Stomach (tissue), 9 donors: Measurements from ENCODE around the gene TMCO4. TPM values are rescaled to one million over a fixed set of nuclear protein-coding genes. Genes with fewer than 3 reads are reported as not detected.

Experiments
- DNase-seq, 2 donors: peaks; one replicate each; pipeline versions ENCODE4 v3.0.0 to v3.0.0-alpha.2; 2013 to 2019
- H3K27ac ChIP-seq, 5 donors: fragments of 200-600 bp in 4 of 5; sonication (generic) in 4 of 5; one replicate each; pipeline ENCODE4 v1.5.1; 2013 to 2019; ENCODE audit warnings: mild to moderate bottlenecking in 1 of 5, moderate library complexity in 1 of 5
- H3K27me3 ChIP-seq, 3 donors: fragments of 200-600 bp; sonication (generic); one replicate each; pipeline ENCODE4 v1.5.1; 2017 to 2019; ENCODE audit warnings: mixed run types in 1 of 3
- H3K36me3 ChIP-seq, 4 donors: fragments of 200-600 bp; sonication (generic); 1 replicate in 3 of 4; 2 replicates in 1 of 4; pipeline ENCODE4 v1.5.1; 2016 to 2019
- H3K4me1 ChIP-seq, 4 donors: fragments of 200-600 bp; sonication (generic); one replicate each; pipeline ENCODE4 v1.5.1; 2016 to 2019
- H3K4me3 ChIP-seq, 4 donors: fragments of 200-600 bp; sonication (generic) in 3 of 4; one replicate each; pipeline ENCODE4 v1.5.1; 2016 to 2019; ENCODE audit warnings: mild to moderate bottlenecking in 1 of 4
- H3K9me3 ChIP-seq, 4 donors: fragments of 200-600 bp; sonication (generic); one replicate each; pipeline ENCODE4 v1.5.1; 2016 to 2019
- CTCF ChIP-seq, 7 experiments: fragments of 450-650 bp in 4 of 7; fragments of 200-600 bp in 3 of 7; sonication (generic) in 3 of 7; IDR thresholded peaks; one replicate each; pipeline ENCODE4 v1.5.1; 2016 to 2019; ENCODE audit warnings: antibody characterized with exemption in 7 of 7, control low read depth in 2 of 7, mild to moderate bottlenecking in 1 of 7
- EP300 ChIP-seq: sonication (generic); formaldehyde crosslinking; IDR thresholded peaks from one replicate; pipeline ENCODE4 v1.6.1; 2017; ENCODE audit warnings: antibody characterized with exemption
- POLR2A ChIP-seq, 4 donors: fragments of 450-650 bp; IDR thresholded peaks; one replicate each; pipeline ENCODE4 v1.6.1; 2016; ENCODE audit warnings: antibody characterized with exemption in 4 of 4, control low read depth in 2 of 4, mild to moderate bottlenecking in 1 of 4, moderate library complexity in 1 of 4
- POLR2AphosphoS5 ChIP-seq, 3 donors: sonication (generic); formaldehyde crosslinking; IDR thresholded peaks; one replicate each; pipeline ENCODE4 v1.6.1; 2016; ENCODE audit warnings: antibody characterized with exemption in 3 of 3
- WGBS, 5 donors: extraction: QIAGEN DNeasy Blood & Tissue Kit in 3 of 5; methylation state at CpG; one replicate each; pipeline versions ENCODE4 v1.1.5 to v1.1.7; 2013 to 2018; 5-methylcytosine and 5-hydroxymethylcytosine counted together
- intact Hi-C: fragments of 100-400 bp; cut with DNase I; formaldehyde crosslinking; loops from one replicate; pipeline ENCODE4 v1.15.1; 2023; ENCODE audit warnings: low total_unique reads
- polyA plus RNA-seq, 3 donors: library from polyadenylated mRNA; stranded (reverse); fragments of 200-250 nt; gene quantifications; one replicate each; pipeline ENCODE4 v1.2.3, GENCODE V29; 2013
- total RNA-seq, 5 donors: library from RNA; depleted of rRNA; stranded (reverse); fragments of >200 nt; gene quantifications; one replicate each; pipeline versions ENCODE4 v1.1.0 to v1.2.3, GENCODE V29; 2014 to 2016
- donor health status: healthy with polysubstance abuse.
- donor health status: Bipolar disorder and iron deficiency.
- donor health status: healthy.

Gene TMCO4
- total and polyA plus RNA-seq, 8 donors: 5.3 to 326 (median 24.2) TPM

- no peaks in the 10 kb centered on the region for H3K9me3 ChIP-seq
- H3K36me3 ChIP-seq: peaks cover 3 to 54% (median 39%) of the 10 kb centered on the region in 4 donors
- H3K27ac ChIP-seq: no peak overlapping the region
- H3K27me3 ChIP-seq: no peaks in the 10 kb centered on the region
- H3K4me1 ChIP-seq: peaks cover 2 to 7% (median 6%) of the 10 kb centered on the region in 4 donors
- no peak for DNase-seq
- no peak overlapping the region for H3K4me3 ChIP-seq
- TF ChIP-seq POLR2A (IDR thresholded peaks at IDR 0.05) (no peak), CTCF (IDR thresholded peaks at IDR 0.05) (no peak), EP300 (no peak), POLR2AphosphoS5 (IDR thresholded peaks at IDR 0.05) (no peak)
- intact Hi-C loops: no loop called here
- WGBS, 5 donors: 76 to 87% (median 85%) methylated on average over 4 of the region's 4 CpGs
These were observed 90.4 kb downstream of the TMCO4 start for GRCh38 chr1:19709260-19709793.

GRCh38 chr1:19708567-19709110 is 91.1 kb downstream of the TMCO4 start:
- WGBS, 5 donors: 84 to 94% (median 90%) methylated on average over 8 of the region's 8 CpGs
- intact Hi-C loops: no loop called here
- TF ChIP-seq POLR2A (IDR thresholded peaks at IDR 0.05) (no peak), CTCF (IDR thresholded peaks at IDR 0.05) (no peak), EP300 (no peak), POLR2AphosphoS5 (IDR thresholded peaks at IDR 0.05) (no peak)
- Histone ChIP-seq H3K27ac (no peak overlapping the region), H3K4me1 (peaks cover 4 to 10% (median 7%) of the 10 kb centered on the region in 4 donors), H3K27me3 (no peaks in the 10 kb centered on the region), H3K9me3 (no peaks in the 10 kb centered on the region), H3K4me3 (no peak overlapping the region), H3K36me3 (peaks cover 3 to 54% (median 39%) of the 10 kb centered on the region in 4 donors)
- no peak for DNase-seq

- DNase-seq: no peak
- Histone ChIP-seq H3K27ac (no peak overlapping the region), H3K4me1 (peaks cover 4 to 10% (median 7%) of the 10 kb centered on the region in 4 donors), H3K27me3 (no peaks in the 10 kb centered on the region), H3K36me3 (peaks cover 3 to 36% (median 25%) of the 10 kb centered on the region in 4 donors), H3K9me3 (no peaks in the 10 kb centered on the region), H3K4me3 (no peak overlapping the region)
- TF ChIP-seq CTCF (IDR thresholded peaks at IDR 0.05) (no peak), EP300 (no peak), POLR2AphosphoS5 (IDR thresholded peaks at IDR 0.05) (no peak), POLR2A (IDR thresholded peaks at IDR 0.05) (no peak)
- intact Hi-C loops: no loop called here
- WGBS, 5 donors: 83 to 91% (median 88%) methylated on average over 3 to 4 of the region's 4 CpGs
These were observed 93.6 kb downstream of the TMCO4 start for GRCh38 chr1:19706136-19706535.

GRCh38 chr1:19705464-19705863 is 94.3 kb downstream of the TMCO4 start:
- 77 to 85% (median 81%) methylated on average over 4 of the region's 4 CpGs for WGBS, 5 donors
- Histone ChIP-seq H3K27ac (no peak overlapping the region), H3K4me1 (peaks cover 4 to 10% (median 7%) of the 10 kb centered on the region in 4 donors), H3K4me3 (no peak overlapping the region), H3K36me3 (peaks cover 7 to 36% (median 28%) of the 10 kb centered on the region in 4 donors), H3K9me3 (no peaks in the 10 kb centered on the region), H3K27me3 (no peaks in the 10 kb centered on the region)
- TF ChIP-seq POLR2AphosphoS5 (IDR thresholded peaks at IDR 0.05): no peak
- TF ChIP-seq EP300: no peak
- no peak for TF ChIP-seq POLR2A (IDR thresholded peaks at IDR 0.05)
- TF ChIP-seq CTCF (IDR thresholded peaks at IDR 0.05): no peak
- intact Hi-C loops: no loop called here
- DNase-seq: no peak
